Body of pancreas (tissue), 4 donors: ENCODE data around the gene TADA2B. TPM values are rescaled to one million over a fixed set of nuclear protein-coding genes. Genes with fewer than 3 reads are reported as not detected.

Experiments
- ATAC-seq: fragments of 150-250 bp; one replicate; pipeline ENCODE4 v1.9.1; 2016
- DNase-seq, 4 donors: peaks; one replicate each; pipeline ENCODE4 v3.0.0-alpha.2; 2019
- H3K27ac ChIP-seq, 4 donors: fragments of 200-600 bp; sonication (generic); 1 replicate in 3 of 4; 2 replicates in 1 of 4; pipeline versions ENCODE4 v1.5.1 to v1.6.1; 2016 to 2019; ENCODE audit warnings: mild to moderate bottlenecking in 1 of 4, mixed read lengths in 1 of 4, moderate library complexity in 1 of 4
- H3K27me3 ChIP-seq, 2 donors: fragments of 200-600 bp; sonication (generic); one replicate each; pipeline ENCODE4 v1.6.0; 2016; ENCODE audit warnings: mild to moderate bottlenecking in 1 of 2
- H3K36me3 ChIP-seq, 2 donors: fragments of 200-600 bp; sonication (generic); replicated peaks in 1 of 2; 2 replicates each; pipeline ENCODE4 v1.5.1; 2016; ENCODE audit warnings: low read depth in 2 of 2; ENCODE audit not compliant: insufficient read depth in 1 of 2
- H3K4me1 ChIP-seq: fragments of 200-600 bp; sonication (generic); one replicate; pipeline ENCODE4 v1.6.0; 2016
- H3K4me3 ChIP-seq, 2 donors: fragments of 200-600 bp; sonication (generic); 1 replicate in 1 of 2; 2 replicates in 1 of 2; pipeline ENCODE4 v1.5.1; 2016 to 2019
- H3K9me3 ChIP-seq, 3 donors: fragments of 200-600 bp; sonication (generic); 1 replicate in 2 of 3; 2 replicates in 1 of 3; pipeline ENCODE4 v1.5.1; 2016
- POLR2A ChIP-seq, 3 donors: fragments of 450-650 bp; IDR thresholded peaks; one replicate each; pipeline ENCODE4 v1.6.1; 2016; ENCODE audit warnings: antibody characterized with exemption in 3 of 3, mild to moderate bottlenecking in 2 of 3
- whole genome bisulfite sequencing, 2 donors: methylation state at CpG; one replicate each; pipeline ENCODE4 v1.1.5; 2017; 5-methylcytosine and 5-hydroxymethylcytosine counted together
- intact Hi-C: fragments of 100-400 bp; cut with DNase I; formaldehyde crosslinking; loops from one replicate; pipeline ENCODE4 v1.15.1; 2023
- total RNA-seq, 2 donors: library from RNA; depleted of rRNA; stranded (reverse); fragments of >200 nt; gene quantifications; one replicate each; pipeline ENCODE4 v1.1.0, GENCODE V29; 2016
- TF ChIP-seq, protein P1 (sequence below), 7 experiments: fragments of 450-650 bp in 4 of 7; fragments of 200-600 bp in 3 of 7; sonication (generic) in 3 of 7; IDR thresholded peaks; one replicate each; pipeline ENCODE4 v1.5.1; 2016 to 2019; ENCODE audit warnings: antibody characterized with exemption in 7 of 7

TADA2B gene
- total RNA-seq, 2 donors from 2014 or later = 18.1 to 20.0 TPM

DNA sequence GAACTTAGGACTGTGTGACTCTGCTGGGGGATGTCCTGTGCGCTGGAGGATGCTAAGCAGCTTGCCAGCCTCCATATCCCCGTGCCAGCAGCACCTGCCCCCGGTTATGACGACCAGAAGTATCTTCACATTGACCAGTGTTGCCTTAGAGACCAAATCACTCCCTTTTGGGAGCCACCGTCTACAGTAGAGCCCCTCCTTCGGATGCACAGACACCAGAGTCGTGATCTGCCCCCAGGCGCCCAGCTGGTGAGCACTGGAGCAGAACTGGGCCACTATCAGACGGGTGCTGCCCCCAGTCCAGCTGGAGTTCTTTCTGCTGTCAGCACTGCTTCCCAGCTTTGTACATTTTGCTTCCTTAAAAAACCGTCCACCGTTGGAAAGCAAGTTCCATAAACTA is 30.0 kb upstream of the TADA2B start:
- Histone ChIP-seq H3K9me3 (no peaks in the 10 kb centered on the region), H3K36me3 (peaks cover 7 to 8% of the 10 kb centered on the region in 2 donors), H3K27ac (no peak overlapping the region), H3K4me3 (no peak overlapping the region), H3K27me3 (no peaks in the 10 kb centered on the region), H3K4me1 (no peaks in the 10 kb centered on the region)
- TF ChIP-seq POLR2A (IDR thresholded peaks at IDR 0.05) = no peak
- TF ChIP-seq, protein P1, sequence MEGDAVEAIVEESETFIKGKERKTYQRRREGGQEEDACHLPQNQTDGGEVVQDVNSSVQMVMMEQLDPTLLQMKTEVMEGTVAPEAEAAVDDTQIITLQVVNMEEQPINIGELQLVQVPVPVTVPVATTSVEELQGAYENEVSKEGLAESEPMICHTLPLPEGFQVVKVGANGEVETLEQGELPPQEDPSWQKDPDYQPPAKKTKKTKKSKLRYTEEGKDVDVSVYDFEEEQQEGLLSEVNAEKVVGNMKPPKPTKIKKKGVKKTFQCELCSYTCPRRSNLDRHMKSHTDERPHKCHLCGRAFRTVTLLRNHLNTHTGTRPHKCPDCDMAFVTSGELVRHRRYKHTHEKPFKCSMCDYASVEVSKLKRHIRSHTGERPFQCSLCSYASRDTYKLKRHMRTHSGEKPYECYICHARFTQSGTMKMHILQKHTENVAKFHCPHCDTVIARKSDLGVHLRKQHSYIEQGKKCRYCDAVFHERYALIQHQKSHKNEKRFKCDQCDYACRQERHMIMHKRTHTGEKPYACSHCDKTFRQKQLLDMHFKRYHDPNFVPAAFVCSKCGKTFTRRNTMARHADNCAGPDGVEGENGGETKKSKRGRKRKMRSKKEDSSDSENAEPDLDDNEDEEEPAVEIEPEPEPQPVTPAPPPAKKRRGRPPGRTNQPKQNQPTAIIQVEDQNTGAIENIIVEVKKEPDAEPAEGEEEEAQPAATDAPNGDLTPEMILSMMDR (IDR thresholded peaks at IDR 0.05) = no peak
- WGBS, 2 donors = 90 to 94% methylated on average over 11 of the region's 11 CpGs
- ATAC-seq = no peak
- no peak for DNase-seq
- intact Hi-C loops = no loop called here

DNA sequence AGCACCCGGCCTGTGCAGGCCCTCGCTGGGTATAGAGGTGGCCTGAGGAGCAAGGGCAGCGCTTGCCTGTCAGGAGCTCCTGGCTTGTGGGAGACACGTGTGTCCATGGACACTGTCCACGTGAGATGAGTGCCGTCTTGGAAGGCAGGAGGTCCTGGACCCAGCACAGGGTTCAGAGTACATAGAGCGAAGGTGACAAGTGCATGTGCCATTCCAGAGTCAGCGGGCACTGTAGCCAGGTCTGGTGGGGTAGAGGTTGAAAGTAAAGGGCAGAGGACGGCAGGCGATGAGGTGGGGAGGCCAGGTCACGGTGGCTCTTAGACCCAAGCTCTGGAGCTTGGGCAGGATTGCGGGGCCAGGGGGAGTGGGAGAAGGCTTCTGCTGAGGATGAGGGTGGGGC is 28.4 kb upstream of the TADA2B start:
- Histone ChIP-seq H3K4me1 (no peaks in the 10 kb centered on the region), H3K27me3 (no peaks in the 10 kb centered on the region), H3K36me3 (peaks cover 5 to 7% of the 10 kb centered on the region in 2 donors), H3K4me3 (no peak overlapping the region), H3K27ac (no peak overlapping the region), H3K9me3 (no peaks in the 10 kb centered on the region)
- 90 to 94% methylated on average over 12 of the region's 12 CpGs for WGBS, 2 donors
- ATAC-seq (no peak), DNase-seq (no peak)
- intact Hi-C loops = no loop called here
- TF ChIP-seq POLR2A (IDR thresholded peaks at IDR 0.05) = no peak
- TF ChIP-seq, protein P1 (IDR thresholded peaks at IDR 0.05) = no peak

DNA sequence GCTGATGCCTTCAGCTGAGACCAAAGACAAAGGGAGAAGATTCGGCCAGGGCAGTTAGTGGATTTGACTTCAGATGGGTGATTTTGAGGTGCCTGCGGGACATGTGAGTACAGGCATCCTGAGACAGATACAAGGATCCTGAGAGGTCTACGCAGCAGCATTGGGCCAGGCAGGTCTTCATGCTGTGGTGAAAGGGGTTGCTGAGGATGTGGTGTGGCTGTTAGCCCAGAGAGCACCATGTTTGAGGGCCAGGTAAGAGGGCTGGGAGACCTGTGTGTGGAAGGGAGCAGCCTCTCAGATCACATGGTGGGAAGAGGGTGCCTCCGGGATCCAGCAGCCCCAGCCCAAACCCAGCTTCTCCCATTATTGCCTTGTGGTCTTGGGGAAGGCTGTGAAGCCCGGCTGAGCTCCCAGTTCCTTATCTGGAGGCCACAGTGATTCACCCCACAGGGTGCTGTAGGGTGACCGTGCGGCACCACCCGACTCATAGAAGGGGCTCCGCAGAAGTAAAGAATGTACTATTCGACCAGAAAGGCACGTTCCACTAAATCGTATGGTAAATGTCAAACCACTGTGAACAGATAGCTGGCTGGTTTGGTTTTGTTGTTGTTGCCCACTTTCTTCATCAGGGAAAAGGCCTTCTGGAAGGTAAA is 27.7 kb upstream of the TADA2B start:
- intact Hi-C loops = no loop called here
- no peak for DNase-seq
- Histone ChIP-seq H3K27me3 (no peaks in the 10 kb centered on the region), H3K4me1 (no peaks in the 10 kb centered on the region), H3K4me3 (no peak overlapping the region), H3K27ac (no peak overlapping the region), H3K9me3 (no peaks in the 10 kb centered on the region), H3K36me3 (peaks cover 5 to 7% of the 10 kb centered on the region in 2 donors)
- no peak for TF ChIP-seq POLR2A (IDR thresholded peaks at IDR 0.05)
- TF ChIP-seq, protein P1 (IDR thresholded peaks at IDR 0.05) = no peak
- 86 to 87% methylated on average over 11 to 12 of the region's 12 CpGs for WGBS, 2 donors
- ATAC-seq = no peak

DNA sequence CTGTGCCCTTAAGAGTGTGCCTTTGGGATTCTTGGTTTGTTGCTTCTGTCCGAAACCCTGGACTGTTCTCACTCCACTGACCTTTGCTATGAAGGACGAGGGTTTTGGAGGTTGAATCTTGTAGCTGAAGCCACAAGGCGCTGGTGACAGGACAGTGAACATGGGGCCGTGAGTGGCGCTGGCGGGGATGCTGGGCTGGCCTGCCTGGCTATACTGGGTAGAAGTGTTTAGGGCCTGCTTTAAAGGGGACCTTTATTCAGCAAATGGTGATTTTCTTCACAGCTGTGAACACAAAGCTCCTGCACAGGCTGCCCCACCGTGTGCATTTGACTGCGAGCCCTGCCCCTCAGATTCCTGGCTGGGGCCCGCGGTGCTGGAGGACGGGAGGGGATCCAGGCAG is 27.1 kb upstream of the TADA2B start:
- H3K36me3 ChIP-seq = peaks cover 5% of the 10 kb centered on the region in 2 donors
- no peak for TF ChIP-seq POLR2A (IDR thresholded peaks at IDR 0.05)
- TF ChIP-seq, protein P1 (IDR thresholded peaks at IDR 0.05) = no peak
- H3K4me3 ChIP-seq = no peak overlapping the region
- ATAC-seq = no peak
- H3K27me3 ChIP-seq = no peaks in the 10 kb centered on the region
- no peak overlapping the region for H3K27ac ChIP-seq
- H3K9me3 ChIP-seq = no peaks in the 10 kb centered on the region
- intact Hi-C loops = no loop called here
- WGBS, 2 donors = 74 to 77% methylated on average over 10 to 11 of the region's 11 CpGs
- no peak for DNase-seq
- no peaks in the 10 kb centered on the region for H3K4me1 ChIP-seq

DNA sequence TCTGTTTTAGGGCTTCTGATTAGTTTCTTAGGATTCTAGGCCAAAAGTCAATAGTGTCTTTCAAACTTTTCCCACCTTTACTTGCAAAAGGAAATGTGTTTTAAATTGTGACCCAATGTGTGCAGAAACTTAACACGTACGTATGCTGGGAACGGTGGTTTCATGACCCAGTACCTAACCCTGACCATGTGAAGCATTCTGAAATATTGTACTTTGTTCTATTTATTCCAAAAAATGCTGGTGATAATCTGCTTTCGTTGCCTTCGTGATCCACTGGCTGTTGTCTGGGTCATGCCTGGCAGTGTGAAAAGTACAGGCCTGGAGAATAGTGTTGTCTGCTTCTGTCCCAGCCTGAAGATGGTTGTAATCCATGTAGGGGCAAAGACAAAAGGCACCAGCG is 26.7 kb upstream of the TADA2B start:
- WGBS, 2 donors = 89% methylated on average over 6 of the region's 6 CpGs
- Histone ChIP-seq H3K27ac (no peak overlapping the region), H3K4me1 (no peaks in the 10 kb centered on the region), H3K36me3 (peaks cover under 1 to 5% of the 10 kb centered on the region in 2 donors), H3K9me3 (no peaks in the 10 kb centered on the region), H3K4me3 (no peak overlapping the region), H3K27me3 (no peaks in the 10 kb centered on the region)
- DNase-seq (no peak), ATAC-seq (no peak)
- intact Hi-C loops = no loop called here
- no peak for TF ChIP-seq POLR2A (IDR thresholded peaks at IDR 0.05)
- TF ChIP-seq, protein P1 (IDR thresholded peaks at IDR 0.05) = no peak
